Mucosa of descending colon (tissue), 3 donors: ENCODE results near the gene NRM. TPM values are rescaled to one million over a fixed set of nuclear protein-coding genes. Genes with fewer than 3 reads are reported as not detected.

Experiments used
- ATAC-seq: fragments of 200-7000 bp; cut with Tn5 transposase; one replicate; pipeline ENCODE4 v1.9.1; 2020; ENCODE audit warnings: mild to moderate bottlenecking, moderate library complexity
- DNase-seq, 3 donors: peaks; one replicate each; pipeline ENCODE4 v3.0.0-alpha.2; 2020
- H3K36me3 ChIP-seq: fragments of 200-600 bp; one replicate; pipeline ENCODE4 v1.8.0; 2021; ENCODE audit warnings: low read depth, mild to moderate bottlenecking
- H3K4me1 ChIP-seq: fragments of 200-600 bp; one replicate; pipeline ENCODE4 v1.8.0; 2021; ENCODE audit warnings: low read depth, mild to moderate bottlenecking
- H3K4me3 ChIP-seq: fragments of 200-600 bp; one replicate; pipeline ENCODE4 v1.8.0; 2021; ENCODE audit warnings: mild to moderate bottlenecking
- H3K9me3 ChIP-seq: fragments of 200-600 bp; one replicate; pipeline ENCODE4 v1.8.0; 2021; ENCODE audit warnings: mild to moderate bottlenecking
- intact Hi-C, 2 donors: fragments of 100-400 bp; cut with DNase I in 1 of 2; cut with micrococcal nuclease in 1 of 2; formaldehyde crosslinking; loops; one replicate each; pipeline versions ENCODE4 v1.11.0 to v1.11.1; 2022; cut with DNase I, micrococcal nuclease
- total RNA-seq, 3 donors: library from RNA; stranded (reverse); fragmentation: NEBNext Ultra II Directional in 2 of 3; extraction: Animal tissue kit (Norgen Biotek cat#: 25700) in 2 of 3; gene quantifications; one replicate each; pipeline versions ENCODE4 v1.2.1 to v1.2.4, GENCODE V29; 2021 to 2023
- TF ChIP-seq, protein P1 (sequence below): fragments of 200-600 bp; IDR thresholded peaks from one replicate; pipeline ENCODE4 v1.8.0; 2022; ENCODE audit warnings: antibody characterized with exemption, mild to moderate bottlenecking
- donor health status: DM: no; HTN: no; CAD: no; lungs with moderate emphysema.
- donor health status: DM: no; HTN: no; CAD: no.
- donor health status: DM: no; HTN: yes; CAD: no.

The NRM gene
- total RNA-seq, 3 donors from 2014 or later = 4.3 to 10.2 (median 6.1) TPM

DNA sequence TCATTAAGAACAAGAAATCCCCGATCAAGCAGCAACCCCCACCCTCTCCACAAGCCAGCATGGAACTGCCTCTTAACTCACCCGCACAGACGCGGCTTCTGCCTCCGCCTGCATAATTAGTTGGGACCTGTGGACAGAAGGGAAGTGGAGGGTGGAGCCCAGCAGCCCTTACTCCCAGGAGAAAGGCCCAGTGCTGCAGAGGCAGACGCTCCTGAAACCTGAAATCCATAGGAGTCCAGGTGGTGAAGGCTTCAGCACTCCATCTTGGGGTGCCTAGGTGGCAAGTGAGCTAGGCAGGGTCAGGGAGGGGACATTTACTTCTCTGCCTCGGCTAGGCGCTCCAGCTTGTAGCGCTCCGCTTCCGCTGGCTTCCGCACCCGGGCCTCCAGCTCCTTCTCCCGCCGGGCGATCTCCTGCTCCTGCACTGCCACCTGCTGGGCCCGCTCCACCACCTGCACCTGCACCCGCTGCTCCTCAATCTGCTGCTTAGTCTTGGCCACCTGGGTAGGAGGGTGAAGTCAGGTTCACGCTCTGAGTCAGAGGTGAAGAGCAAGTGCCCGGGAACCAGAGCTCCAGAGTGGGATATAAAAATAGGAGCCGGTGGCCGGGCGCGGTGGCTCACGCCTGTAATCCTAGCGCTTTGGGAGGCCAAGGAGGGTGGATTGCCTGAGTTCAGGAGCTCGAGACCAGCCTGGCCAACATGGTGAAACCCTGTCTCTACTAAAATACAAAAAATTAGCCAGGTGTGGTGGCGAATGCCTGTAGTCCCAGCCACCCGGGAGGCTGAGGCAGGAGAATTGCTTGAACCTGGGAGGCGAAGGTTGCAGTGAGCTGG, 40.0 kb upstream of the NRM start:
- intact Hi-C loops = no loop called here
- ATAC-seq = peak; percentile 98
- peak; percentile 88 to 91 (median 91) for DNase-seq
- TF ChIP-seq, protein P1, sequence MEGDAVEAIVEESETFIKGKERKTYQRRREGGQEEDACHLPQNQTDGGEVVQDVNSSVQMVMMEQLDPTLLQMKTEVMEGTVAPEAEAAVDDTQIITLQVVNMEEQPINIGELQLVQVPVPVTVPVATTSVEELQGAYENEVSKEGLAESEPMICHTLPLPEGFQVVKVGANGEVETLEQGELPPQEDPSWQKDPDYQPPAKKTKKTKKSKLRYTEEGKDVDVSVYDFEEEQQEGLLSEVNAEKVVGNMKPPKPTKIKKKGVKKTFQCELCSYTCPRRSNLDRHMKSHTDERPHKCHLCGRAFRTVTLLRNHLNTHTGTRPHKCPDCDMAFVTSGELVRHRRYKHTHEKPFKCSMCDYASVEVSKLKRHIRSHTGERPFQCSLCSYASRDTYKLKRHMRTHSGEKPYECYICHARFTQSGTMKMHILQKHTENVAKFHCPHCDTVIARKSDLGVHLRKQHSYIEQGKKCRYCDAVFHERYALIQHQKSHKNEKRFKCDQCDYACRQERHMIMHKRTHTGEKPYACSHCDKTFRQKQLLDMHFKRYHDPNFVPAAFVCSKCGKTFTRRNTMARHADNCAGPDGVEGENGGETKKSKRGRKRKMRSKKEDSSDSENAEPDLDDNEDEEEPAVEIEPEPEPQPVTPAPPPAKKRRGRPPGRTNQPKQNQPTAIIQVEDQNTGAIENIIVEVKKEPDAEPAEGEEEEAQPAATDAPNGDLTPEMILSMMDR = peak; percentile 80
- Histone ChIP-seq H3K9me3 (no peaks in the 10 kb centered on the region), H3K36me3 (no peaks in the 10 kb centered on the region), H3K4me1 (no peaks in the 10 kb centered on the region), H3K4me3 (no peak overlapping the region)

DNA sequence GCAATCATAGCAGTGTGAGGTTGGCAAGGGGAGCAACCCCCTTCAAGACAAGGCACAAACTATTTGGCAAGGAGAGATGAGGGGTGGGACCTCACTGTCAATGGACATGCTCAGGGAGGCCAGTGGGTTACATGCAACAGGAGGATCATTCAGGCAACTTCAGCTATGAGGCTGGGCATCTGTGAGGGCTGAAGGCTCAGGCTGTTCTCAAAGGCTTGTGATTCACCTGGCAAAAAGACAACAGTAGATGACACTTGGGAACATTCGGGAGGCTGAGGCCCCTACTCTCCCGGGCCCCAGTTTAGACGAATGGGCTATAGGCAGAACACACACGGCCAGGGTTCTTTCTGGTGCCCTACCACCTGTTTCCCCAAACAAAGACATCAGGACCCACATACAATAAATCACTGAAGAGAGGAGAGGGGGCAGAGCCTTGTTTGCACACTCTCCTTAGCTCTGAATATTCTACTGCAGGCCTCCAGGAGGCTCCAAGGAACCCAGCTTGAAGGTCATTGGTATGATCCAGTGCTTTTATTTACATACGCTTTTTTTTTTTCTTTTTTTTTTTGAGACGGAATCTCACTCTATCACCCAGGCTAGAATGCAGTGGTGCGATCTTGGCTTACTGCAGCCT, 37.3 kb upstream of the NRM start:
- Histone ChIP-seq H3K36me3 (peaks cover 4% of the 10 kb centered on the region), H3K9me3 (no peaks in the 10 kb centered on the region), H3K4me1 (no peaks in the 10 kb centered on the region), H3K4me3 (no peak overlapping the region)
- DNase-seq (no peak), ATAC-seq (no peak)
- TF ChIP-seq, protein P1 = no peak
- intact Hi-C loops = no loop called here

DNA sequence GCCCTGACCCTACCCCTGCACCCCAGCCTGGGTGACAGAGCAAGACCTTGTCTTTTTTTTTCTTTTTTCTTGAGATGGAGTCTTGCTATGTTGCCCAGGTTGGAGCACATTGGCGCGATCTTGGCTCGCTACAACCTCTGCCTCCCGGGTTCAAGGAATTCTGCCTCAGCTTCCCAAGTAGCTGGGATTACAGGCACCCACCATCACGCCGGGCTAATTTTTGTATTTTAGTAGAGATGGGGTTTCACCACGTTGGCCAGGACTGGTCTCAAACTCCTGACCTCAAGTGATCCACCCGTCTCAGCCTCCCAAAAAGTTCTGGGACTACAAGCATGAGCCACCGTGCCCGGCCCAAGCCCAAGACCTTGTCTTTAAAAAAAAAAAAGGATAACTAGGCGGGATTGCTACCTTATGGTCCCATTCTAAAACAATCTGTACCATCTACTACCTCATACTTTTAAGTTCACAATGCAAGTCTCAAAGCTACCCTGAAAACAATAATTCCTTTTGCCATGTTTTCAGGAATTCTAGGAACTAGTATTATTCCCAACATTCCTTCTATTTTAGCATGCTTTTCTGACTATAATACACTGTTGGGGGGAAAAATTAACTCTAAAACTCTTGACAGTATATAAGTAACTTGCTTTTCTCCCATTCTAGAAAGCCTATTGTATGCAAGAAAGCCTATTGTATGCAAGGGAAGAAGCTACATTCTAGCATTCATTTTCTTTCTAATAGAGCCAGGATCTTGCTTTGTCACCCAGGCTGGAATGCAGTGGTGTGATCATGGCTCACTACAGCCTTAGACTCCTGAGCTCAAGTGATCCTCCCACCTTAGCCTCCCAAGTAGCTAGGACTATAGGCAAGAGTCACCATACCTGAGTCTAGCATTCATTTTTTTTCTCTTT, 36.0 kb upstream of the NRM start:
- H3K36me3 ChIP-seq = peaks cover 4% of the 10 kb centered on the region
- no peak for ATAC-seq
- no peak for DNase-seq
- H3K4me1 ChIP-seq = peaks cover 8% of the 10 kb centered on the region
- intact Hi-C loops = no loop called here
- no peaks in the 10 kb centered on the region for H3K9me3 ChIP-seq
- TF ChIP-seq, protein P1 = no peak
- H3K4me3 ChIP-seq = no peak overlapping the region

DNA sequence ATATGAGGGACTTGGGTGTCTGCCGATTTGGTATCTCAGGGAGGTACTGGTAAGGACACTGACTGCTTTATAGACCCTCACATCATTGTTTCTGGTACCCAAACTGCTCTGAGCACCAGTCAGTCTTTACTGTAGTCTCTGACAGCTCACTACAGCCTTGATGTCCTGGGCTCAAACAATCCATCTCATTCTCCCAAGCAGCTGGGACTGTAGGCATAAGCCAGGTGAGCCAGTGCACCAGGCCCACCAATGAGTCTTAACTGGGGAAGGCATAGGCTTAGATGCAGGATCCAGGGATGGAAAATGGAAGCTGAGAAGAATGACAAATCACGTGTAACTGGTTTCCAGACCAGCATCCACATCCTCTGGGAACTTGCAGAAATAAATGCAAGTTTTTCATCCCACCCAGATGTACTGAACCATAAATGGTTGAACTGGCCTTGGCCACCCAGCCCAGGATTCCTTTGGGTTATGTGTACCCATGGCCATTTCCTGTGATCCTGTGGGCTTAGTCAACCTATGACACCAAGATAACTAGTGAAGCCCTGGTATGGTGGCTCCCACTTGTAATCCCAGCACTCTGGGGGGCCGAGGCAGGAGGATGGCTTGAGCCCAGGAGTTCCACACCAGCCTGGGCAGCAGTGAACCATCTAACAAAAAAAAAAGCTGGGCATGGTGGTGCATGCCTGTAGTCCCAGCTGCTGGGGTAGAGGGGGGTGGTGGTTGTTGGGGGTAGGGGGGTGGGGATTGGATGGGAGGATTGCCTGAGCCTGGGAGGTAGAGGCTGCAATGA, 35.1 kb upstream of the NRM start:
- no peaks in the 10 kb centered on the region for H3K9me3 ChIP-seq
- peaks cover 4% of the 10 kb centered on the region for H3K36me3 ChIP-seq
- no peak for DNase-seq
- no peak overlapping the region for H3K4me3 ChIP-seq
- intact Hi-C loops = no loop called here
- ATAC-seq = no peak
- TF ChIP-seq, protein P1 = no peak
- peaks cover 10% of the 10 kb centered on the region for H3K4me1 ChIP-seq
